AML-193 (cell line): ENCODE results near the gene IBA57.
A peak's percentile ranks its signal among the peaks of the same experiment; 100 is the strongest.

Experiments
- DNase-seq, 2 experiments: peaks; one replicate each; lab custom pipeline; 2025; lab: John Stamatoyannopoulos, UW

Gene IBA57

DNA sequence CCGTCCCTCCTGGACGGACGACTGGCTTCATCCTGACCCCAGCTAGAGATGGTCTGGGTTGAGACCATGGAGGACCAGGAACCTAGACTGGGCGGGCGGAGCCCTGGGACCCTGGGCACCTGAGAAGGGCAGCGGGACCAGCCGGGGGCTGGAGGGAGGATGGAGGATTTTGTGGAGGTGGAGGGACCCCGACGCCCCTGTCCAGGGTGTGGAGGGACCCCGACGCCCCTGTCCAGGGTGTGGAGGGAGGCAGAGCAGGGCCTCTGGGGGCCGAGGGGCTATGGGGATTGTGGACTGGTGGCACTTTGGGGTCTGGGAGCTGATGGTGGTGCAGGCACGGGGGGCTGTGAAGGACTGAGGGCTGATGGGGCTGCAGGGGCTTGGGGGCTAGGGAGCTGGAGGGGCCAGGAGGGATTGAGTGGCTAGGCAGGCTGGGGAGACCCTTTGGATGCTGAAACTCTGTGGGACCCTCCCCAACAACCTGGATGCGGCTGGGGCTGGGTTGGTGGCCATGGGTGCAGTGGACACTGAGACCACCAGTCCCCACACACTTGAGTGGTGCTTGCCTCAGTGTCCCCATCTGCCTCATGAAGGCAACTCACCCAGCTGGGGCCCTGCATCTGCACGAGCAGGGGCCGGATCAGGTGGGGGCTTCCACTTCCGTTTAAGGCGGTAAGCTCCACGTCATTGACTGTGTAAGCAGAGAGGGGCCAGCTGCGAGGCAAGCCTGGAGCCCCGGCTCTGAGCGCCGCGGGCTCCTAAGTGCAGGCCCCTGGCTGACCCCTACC is 8.5 kb upstream of the IBA57 start:
- no peak for DNase-seq

DNA sequence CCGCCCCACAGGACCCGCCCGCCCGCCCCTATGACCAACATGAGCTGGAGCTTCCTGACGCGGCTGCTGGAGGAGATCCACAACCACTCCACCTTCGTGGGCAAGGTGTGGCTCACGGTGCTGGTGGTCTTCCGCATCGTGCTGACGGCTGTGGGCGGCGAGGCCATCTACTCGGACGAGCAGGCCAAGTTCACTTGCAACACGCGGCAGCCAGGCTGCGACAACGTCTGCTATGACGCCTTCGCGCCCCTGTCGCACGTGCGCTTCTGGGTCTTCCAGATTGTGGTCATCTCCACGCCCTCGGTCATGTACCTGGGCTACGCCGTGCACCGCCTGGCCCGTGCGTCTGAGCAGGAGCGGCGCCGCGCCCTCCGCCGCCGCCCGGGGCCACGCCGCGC is 7.9 kb upstream of the IBA57 start:
- no peak for DNase-seq

DNA sequence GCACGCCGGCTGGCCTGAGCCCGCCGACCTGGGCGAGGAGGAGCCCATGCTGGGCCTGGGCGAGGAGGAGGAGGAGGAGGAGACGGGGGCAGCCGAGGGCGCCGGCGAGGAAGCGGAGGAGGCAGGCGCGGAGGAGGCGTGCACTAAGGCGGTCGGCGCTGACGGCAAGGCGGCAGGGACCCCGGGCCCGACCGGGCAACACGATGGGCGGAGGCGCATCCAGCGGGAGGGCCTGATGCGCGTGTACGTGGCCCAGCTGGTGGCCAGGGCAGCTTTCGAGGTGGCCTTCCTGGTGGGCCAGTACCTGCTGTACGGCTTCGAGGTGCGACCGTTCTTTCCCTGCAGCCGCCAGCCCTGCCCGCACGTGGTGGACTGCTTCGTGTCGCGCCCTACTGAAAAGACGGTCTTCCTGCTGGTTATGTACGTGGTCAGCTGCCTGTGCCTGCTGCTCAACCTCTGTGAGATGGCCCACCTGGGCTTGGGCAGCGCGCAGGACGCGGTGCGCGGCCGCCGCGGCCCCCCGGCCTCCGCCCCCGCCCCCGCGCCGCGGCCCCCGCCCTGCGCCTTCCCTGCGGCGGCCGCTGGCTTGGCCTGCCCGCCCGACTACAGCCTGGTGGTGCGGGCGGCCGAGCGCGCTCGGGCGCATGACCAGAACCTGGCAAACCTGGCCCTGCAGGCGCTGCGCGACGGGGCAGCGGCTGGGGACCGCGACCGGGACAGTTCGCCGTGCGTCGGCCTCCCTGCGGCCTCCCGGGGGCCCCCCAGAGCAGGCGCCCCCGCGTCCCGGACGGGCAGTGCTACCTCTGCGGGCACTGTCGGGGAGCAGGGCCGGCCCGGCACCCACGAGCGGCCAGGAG is 7.2 kb upstream of the IBA57 start:
- no peak for DNase-seq

DNA sequence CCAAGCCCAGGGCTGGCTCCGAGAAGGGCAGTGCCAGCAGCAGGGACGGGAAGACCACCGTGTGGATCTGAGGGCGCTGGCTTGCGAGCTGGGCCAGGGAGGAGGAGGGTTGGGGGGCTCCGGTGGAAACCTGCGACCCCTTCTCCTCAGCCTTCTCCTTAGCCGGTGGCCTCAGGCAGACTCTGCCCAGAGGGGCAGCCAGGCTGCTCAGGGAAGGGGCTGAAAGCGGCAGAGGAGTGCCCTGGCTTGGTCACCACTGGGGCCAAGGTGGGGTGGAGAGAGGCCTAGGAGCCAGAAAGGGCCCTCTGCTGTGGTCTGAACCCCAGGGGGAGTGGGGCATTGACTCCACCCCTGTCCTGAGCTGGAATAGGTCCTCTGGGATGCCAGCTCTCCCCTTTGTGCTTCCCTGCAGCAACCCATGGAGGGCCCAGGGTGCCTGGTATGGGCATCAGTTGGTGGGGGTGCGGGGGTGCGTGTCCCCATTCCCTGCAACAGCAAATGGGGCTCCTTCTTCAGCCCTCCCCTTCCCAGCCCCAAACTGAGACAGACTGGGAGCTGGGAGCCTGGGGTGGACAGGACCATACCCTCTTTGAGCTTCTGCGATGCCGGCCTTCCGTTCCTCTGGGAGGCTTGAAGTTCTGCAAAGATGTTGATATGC is 6.5 kb upstream of the IBA57 start:
- no peak for DNase-seq

DNA sequence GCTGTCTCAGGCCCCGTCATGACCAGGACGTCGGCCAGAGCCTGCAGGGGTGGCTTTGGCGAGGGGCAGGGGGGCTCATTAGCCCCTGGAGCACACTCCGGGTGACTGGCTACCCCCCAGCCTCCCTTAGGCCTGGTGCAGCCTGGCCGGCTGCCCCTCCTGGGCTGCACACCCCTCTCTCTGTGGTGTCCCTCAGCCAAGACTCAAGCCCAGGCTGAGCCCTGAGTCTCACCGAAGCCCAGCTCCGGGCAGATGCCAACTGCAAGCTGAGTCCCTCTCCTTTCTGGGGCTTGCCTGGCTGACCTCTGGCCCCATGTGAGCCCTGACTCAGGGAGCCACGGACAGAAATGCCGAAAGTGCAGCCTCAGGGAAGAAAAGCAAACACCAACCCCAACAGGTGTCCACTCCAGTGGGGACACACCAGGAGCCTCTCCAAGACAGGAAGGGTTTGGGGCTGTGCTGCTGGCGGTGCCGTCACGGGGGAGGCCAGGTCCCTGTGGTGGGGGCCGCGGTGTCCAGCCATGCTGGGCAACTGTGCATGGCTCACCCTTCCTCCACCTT is 5.3 kb upstream of the IBA57 start:
- DNase-seq, result no peak

DNA sequence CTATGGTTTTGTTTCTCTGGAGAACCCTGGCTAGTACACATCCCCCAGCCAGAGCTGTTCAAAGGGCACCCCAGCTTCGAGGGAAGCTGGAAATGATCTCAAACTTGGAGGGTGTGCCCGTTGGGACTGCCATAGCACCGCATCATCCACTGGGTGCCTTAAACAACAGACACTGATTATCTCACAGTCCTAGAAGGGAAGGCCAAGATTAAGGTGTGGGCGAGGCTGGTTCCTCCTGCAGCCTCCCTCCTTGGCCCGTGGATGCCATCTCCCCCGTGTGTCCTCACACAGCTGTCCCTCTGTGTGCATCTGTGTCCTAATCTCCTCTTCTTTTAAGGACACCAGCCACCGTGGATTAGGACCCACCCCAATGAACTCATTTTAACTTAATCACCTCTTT is 4.2 kb upstream of the IBA57 start:
- DNase-seq, result no peak

DNA sequence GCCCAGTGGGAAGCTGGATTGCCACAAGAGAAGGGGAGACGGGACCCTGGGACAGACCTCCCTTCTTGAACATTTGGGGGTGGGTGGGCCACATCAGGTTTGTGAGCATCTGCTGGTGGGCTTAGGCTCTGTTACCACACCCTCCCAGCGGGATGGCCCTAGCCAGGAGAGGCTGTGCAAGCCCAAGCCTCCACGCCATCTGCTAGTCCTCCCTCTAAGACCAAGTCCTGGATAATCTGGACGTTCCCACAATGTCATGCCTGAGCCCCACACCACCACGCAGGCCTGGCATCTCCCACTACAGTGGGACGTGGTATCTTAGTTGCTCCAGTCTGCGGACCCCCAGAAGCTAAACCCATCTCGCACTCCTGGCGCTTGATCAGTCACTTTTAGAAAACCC is 3.7 kb upstream of the IBA57 start:
- DNase-seq, result no peak

DNA sequence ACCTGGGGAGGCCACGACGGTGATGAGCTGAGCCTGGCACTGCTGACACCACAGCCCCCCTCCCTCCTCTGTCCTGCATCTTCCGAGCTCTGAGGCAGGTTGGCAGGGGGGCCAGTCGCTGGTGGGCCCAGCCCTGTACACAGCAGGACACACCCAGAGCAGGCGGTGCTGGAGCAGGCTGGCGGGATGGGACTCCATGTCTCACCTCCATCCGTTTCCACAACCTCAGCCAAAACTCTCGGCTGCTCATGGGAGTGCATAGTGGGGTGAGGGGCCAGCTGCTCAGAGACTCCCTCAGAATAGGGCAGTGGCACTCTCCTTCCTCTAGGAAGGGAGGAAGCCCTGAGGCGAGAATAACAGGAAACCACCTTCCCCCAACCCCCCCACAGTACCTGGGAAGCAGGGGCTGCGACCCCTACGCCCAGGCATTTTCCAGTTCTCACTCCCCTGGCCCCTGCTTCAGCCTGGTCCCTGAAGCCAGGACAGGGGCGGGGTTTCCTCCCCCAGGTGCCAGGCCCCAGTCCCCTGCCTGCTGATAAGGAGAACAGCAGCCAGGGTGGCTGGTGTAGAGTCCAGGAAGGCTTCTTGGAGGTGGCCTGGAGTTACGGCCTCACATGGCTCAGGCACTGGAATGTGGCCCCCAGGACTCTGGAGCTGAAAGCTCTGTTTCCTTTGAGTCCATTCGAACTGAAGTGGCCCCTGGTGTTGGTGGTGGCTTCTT is 3.2 kb upstream of the IBA57 start:
- DNase-seq, result no peak

DNA sequence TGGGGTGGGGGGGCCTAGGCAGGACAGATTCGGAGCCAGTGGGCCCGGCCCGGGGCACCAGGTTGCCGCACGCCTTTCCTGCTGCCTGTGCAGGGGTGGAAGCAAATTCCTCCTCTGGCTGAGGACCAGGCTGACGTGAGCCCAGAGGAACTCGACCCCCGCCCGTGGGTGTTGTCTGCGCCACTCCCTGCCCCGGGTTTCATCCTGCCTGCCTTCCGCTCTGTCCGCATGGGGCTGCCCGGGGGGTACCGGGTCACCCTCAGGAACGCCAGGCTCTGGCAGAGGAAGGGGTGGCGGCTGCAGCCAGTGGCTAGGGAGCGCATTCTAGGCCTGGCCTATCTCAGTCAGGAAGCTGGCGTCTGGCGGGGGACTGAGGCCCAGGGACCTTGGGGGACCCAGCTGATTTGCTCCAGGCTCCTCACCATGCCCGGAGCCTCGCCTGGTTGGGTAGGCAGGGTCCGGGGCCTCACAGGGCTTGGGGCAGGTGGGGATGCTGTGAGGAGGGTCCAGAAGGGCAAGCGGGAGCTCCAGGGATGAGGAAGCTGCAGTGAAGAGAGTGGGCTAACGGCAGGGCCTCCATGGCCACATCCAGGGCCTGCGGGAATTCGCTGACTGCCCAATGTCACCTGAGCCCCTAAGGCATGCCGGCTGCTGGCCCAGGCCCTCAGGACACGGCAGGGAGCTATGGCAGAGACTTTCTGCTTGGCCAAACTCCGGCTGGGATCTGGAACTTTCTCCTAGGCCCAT is 2.4 kb upstream of the IBA57 start:
- DNase-seq, result no peak

DNA sequence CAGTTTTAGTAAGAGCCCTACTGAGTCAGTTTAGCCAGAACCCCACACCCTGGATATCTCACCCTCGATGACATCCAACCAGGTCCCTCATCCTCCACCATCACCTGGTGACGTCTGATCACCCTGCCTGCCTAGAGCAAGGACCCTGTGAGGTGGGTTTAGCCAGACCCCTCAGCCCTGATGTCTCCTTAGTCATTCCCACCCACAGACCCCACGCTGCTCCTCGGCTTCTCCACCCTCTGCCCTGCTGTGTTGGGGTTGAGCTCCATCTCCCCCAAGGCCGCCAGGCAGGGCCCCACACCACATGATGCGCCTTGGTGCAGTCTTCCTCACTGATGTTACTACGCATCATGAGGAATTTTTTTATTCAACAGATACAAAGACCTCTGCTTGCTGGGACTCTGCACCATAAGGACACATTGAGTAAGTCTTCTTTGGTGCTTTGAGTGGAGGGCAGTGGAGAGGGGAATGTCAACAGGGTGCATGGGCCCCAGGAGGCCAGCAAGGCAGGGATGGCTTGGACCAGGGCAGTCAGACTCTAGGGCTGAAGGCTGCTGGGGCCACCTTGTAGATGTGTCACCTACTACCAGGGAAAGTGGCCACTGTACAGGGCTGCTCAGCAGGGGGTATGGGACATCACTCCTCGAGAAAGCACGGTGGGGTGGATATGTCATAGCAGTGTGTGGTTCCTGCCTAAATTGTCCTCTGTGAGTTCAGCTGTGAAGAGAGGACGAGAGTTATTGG is 1.7 kb upstream of the IBA57 start:
- no peak for DNase-seq

DNA sequence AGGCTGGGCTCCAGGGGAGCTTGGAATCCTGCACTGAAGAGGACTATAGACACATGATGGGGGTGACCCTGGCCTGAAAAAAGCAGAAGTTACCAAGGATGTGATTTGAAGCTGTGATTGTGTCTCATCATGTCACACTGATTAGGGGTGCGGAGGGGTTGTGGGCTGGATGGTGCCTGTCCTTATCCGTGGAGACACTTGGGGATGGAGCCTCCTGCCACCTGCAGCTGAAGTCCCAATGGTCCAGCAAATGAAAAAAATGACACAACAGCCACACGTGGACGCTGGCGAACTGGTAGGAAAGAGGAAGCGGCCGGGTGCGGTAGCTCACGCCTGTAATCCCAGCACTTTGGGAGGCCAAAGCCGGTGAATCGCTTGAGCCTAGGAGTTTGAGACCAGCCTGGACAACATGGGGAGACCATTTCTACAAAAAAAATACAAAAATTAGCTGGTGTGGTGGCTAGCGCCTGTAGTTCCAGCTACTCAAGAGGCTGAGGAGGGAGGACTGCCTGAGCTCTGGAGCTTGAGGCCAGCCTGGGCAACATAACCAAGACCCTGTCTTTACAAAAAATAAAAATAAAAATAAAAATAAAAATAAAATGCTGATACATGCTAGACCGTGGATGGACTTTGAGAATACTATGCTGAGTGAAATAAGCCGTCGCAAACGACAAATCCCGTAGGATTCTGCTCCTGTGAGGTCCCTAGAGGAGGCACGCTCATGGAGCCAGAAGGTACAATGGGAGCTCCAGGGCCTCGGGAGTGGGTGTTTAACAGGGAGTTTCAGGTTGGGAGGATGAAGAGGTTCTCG is 838 bp upstream of the IBA57 start:
- DNase-seq, result peak; percentile 3 to 43

DNA sequence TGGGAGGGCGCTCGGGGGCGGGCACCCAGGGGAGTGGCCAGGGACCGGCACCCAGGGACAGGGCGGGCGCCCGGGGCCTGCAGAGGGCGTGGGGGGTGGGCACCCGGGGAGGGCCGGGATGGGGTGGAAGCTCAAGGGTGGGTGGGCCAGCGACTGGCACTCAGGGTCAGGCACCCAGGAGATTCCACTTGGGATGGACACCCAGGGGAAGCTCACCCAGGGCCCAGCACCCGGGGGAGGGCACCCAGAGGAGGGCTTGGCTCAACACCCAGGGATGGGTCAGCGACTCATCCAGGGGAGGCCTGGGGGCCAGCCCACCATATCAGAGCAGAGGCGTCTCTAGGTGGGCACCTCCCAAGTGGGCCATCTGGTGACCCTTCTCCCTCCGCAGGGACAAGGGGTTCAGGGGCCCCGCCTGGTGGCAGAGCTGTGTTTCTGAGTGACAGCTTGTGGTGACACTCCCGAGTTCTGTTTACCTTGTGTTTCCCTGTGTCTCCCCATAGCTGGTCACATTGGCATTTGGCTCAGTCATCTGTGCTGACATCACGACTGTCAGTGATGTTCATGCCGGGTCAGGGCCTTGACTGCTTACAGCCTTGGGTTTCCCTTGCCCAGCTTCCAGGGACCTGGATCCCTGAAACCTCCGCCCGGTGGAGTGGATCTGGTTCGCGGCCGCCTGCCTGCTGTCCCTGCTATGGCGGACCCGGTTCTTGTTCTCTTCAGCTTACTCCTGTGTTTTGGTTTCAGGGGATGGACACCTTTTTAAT is 749 bp downstream of the IBA57 start:
- DNase-seq, result peak; percentile 25 to 38

DNA sequence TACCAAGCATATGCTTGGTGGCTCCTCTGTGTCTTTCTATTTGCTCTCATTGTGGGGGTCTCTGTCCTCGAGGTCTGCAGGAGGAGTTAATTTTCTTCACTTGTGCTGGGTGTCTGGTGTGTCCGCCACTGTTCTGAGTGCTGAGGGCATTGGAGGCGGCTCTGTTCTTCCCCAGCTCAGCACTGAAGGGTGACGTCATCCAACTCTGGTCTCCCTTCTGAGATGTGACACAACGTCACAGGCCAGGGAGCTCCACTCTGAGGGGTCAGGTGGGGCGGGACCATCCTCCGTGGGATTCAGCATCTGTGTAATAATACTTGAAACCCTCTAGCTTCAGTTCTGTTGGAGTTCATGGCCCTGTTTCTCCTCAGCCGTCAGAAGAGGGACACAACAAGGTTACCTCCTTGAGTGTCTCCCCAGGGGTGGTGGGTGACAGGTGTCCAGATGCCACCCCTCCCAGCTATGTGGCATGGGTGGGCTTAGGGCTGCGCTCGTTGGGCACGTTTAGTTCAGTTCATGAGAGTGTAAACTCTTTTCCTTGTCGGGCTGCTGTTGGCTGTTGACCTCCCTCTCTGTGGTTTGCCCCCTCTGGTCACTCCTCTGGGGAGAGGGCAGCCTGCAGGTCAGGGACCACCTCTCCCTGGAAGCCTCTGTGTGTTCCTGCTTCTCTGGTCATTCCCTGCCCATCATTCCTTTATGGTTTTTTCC is 3.1 kb downstream of the IBA57 start:
- no peak for DNase-seq

DNA sequence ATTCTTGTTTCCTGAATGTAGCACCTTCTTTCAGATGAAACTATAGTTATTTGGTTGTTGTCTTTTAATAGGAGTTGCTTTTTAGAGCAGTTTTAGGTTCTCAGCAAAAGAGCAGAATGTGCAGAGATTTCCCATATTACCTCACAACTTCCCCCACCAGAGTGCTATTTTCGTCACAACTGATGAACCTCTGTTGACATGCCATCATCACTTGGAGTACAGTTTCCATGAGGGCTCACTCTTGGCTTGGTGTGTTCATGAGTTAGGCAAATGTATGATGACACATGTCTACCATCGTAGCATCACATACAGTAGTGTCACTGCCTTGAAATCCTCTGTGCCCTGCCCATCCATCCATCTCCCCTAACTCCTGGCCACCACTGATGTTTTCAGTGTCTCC is 3.7 kb downstream of the IBA57 start:
- DNase-seq, result no peak

DNA sequence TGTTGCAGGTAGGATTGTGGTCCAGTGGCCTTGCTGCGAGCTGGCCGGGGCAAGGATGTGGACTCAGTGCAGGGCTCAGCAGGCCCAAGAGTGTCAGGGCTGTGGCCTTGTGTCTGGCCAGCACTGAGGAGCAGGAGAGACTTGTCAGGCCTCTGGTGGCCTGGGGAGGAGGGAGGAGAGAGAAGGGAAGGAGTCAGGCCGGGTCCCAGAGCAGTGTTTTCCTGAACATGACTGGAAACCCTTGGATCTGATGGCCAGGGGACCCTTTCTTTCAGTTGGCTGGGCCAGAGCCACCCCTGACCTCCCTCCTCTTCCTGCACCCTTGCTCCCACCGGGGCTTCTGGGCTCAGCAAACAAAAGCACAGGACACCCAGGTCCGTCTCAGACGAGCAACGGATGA is 5.1 kb downstream of the IBA57 start:
- no peak for DNase-seq

DNA sequence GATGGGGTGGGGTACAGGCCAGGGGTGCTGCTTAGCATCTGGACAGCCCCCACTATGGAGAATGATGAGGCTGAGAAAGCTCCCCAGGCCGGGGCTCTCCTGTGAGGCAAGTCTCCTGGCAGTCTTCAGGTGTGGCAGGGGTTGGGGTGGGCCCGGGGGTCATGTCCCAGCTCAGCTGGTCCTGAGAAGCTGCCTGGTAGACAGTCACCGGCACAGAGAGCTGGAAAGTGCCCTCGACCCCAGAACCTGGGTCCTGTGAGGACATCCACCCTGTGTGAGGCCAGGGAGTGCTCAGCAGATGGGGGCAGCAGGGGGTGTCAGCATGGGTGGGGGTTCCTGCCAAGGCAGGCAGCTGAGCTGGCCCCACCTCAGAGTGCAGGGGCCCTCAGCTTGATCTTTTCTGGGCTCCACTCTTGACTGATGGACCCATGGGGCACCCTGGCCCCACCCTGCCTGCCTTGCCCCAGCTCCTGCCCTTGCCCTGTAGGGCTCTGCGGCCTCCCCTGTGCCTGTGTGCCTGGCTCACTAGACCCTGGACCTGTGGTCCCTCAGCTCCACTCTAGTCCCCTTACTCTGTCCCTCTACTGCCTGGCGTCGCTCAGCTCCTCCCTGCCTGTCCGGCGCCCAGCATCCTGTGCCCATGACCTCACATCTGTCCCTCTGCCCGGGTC is 5.8 kb downstream of the IBA57 start:
- DNase-seq, result no peak
